ENCODE measurements around the gene PTPRF.

The PTPRF gene

GRCh38 chr1:43529206-43529731 lies 1.4 kb upstream of the PTPRF start:
- H3K4me1 ChIP-seq (ENCODE audit: control insufficient read depth, insufficient read depth, low read length), result peaks cover 19% of the 10 kb centered on the region
- no peaks in the 10 kb centered on the region for H3K9me3 ChIP-seq (ENCODE audit: control insufficient read depth in 2 of 2, low read length in 2 of 2)
- H3K9ac ChIP-seq (ENCODE audit: low read length in 2 of 2), result no peak overlapping the region
- H3K27ac ChIP-seq (ENCODE audit: low read length), result no peak overlapping the region
- no peak overlapping the region for H3K4me3 ChIP-seq (ENCODE audit: low read length in 2 of 2)
- H3K36me3 ChIP-seq (ENCODE audit: control insufficient read depth in 2 of 2, insufficient read depth in 2 of 2, low read length in 2 of 2), result no peaks in the 10 kb centered on the region
- no peaks in the 10 kb centered on the region for H3K27me3 ChIP-seq (ENCODE audit: control insufficient read depth in 1 of 2, insufficient read depth in 2 of 2, low read length in 2 of 2)

GRCh38 chr1:43531107-43531905 lies 623 bp downstream of the PTPRF start:
- Histone ChIP-seq H3K9ac (ENCODE audit: low read length in 2 of 2) (peak overlapping the region; percentile 62 to 69), H3K27ac (ENCODE audit: low read length) (peak overlapping the region; percentile 62), H3K27me3 (ENCODE audit: control insufficient read depth in 1 of 2, insufficient read depth in 2 of 2, low read length in 2 of 2) (no peaks in the 10 kb centered on the region), H3K36me3 (ENCODE audit: control insufficient read depth in 2 of 2, insufficient read depth in 2 of 2, low read length in 2 of 2) (no peaks in the 10 kb centered on the region), H3K4me1 (ENCODE audit: control insufficient read depth, insufficient read depth, low read length) (peaks cover 20% of the 10 kb centered on the region), H3K4me3 (ENCODE audit: low read length in 2 of 2) (peak overlapping the region; percentile 72 to 75), H3K9me3 (ENCODE audit: control insufficient read depth in 2 of 2, low read length in 2 of 2) (no peaks in the 10 kb centered on the region)

- Histone ChIP-seq H3K27me3 (ENCODE audit: control insufficient read depth in 1 of 2, insufficient read depth in 2 of 2, low read length in 2 of 2) (no peaks in the 10 kb centered on the region), H3K27ac (ENCODE audit: low read length) (peak overlapping the region; percentile 62)
These were observed 1.4 kb downstream of the PTPRF start for GRCh38 chr1:43531906-43532584.

DNA sequence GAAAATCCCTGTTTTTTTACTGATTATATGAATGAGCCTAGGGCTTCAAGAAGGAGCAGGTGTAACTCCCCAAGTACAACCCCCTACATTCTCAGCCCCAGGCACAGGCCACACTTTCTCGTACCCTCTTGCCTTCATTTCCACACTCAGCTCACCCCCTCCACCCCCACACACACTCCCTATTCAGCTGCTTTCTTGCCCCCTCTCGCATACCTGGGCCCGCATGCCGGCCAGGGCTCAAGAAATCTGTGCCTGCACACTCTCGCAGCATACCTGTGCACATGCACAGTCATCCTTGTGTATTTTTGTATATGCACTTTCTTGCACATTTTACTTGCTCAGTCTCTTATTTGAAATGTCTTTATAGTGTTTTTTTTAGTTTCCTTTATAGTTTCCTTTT lies 2.0 kb downstream of the PTPRF start:
- Histone ChIP-seq H3K27me3 (ENCODE audit: control insufficient read depth in 1 of 2, insufficient read depth in 2 of 2, low read length in 2 of 2) (no peaks in the 10 kb centered on the region), H3K9ac (ENCODE audit: low read length in 2 of 2) (no peak overlapping the region), H3K27ac (ENCODE audit: low read length) (peak overlapping the region; percentile 62), H3K9me3 (ENCODE audit: control insufficient read depth in 2 of 2, low read length in 2 of 2) (no peaks in the 10 kb centered on the region), H3K4me1 (ENCODE audit: control insufficient read depth, insufficient read depth, low read length) (peaks cover 20% of the 10 kb centered on the region), H3K36me3 (ENCODE audit: control insufficient read depth in 2 of 2, insufficient read depth in 2 of 2, low read length in 2 of 2) (no peaks in the 10 kb centered on the region), H3K4me3 (ENCODE audit: low read length in 2 of 2) (no peak overlapping the region)

More at GRCh38 chr1:43531906-43532584, 1.4 kb downstream of the PTPRF start:
- no peaks in the 10 kb centered on the region for H3K36me3 ChIP-seq (ENCODE audit: control insufficient read depth in 2 of 2, insufficient read depth in 2 of 2, low read length in 2 of 2)
- peaks cover 20% of the 10 kb centered on the region for H3K4me1 ChIP-seq (ENCODE audit: control insufficient read depth, insufficient read depth, low read length)
- no peaks in the 10 kb centered on the region for H3K9me3 ChIP-seq (ENCODE audit: control insufficient read depth in 2 of 2, low read length in 2 of 2)
- peak overlapping the region; percentile 72 to 75 for H3K4me3 ChIP-seq (ENCODE audit: low read length in 2 of 2)
- H3K9ac ChIP-seq (ENCODE audit: low read length in 2 of 2), result peak overlapping the region; percentile 62 to 69

- H3K27me3 ChIP-seq (ENCODE audit: control insufficient read depth in 1 of 2, insufficient read depth in 2 of 2, low read length in 2 of 2), result no peaks in the 10 kb centered on the region
- H3K4me1 ChIP-seq (ENCODE audit: control insufficient read depth, insufficient read depth, low read length), result peaks cover 20% of the 10 kb centered on the region
- H3K4me3 ChIP-seq (ENCODE audit: low read length in 2 of 2), result no peak overlapping the region
- peaks cover under 1 to 2% of the 10 kb centered on the region in 2 donors for H3K36me3 ChIP-seq (ENCODE audit: control insufficient read depth in 2 of 2, insufficient read depth in 2 of 2, low read length in 2 of 2)
- H3K9ac ChIP-seq (ENCODE audit: low read length in 2 of 2), result no peak overlapping the region
- H3K27ac ChIP-seq (ENCODE audit: low read length), result no peak overlapping the region
- no peaks in the 10 kb centered on the region for H3K9me3 ChIP-seq (ENCODE audit: control insufficient read depth in 2 of 2, low read length in 2 of 2)
These were observed 2.9 kb downstream of the PTPRF start for GRCh38 chr1:43533584-43533983.

GRCh38 chr1:43534256-43534655 lies 3.6 kb downstream of the PTPRF start:
- Histone ChIP-seq H3K4me1 (ENCODE audit: control insufficient read depth, insufficient read depth, low read length) (peaks cover 19% of the 10 kb centered on the region), H3K36me3 (ENCODE audit: control insufficient read depth in 2 of 2, insufficient read depth in 2 of 2, low read length in 2 of 2) (peaks cover 5% of the 10 kb centered on the region in 2 donors), H3K27ac (ENCODE audit: low read length) (no peak overlapping the region), H3K27me3 (ENCODE audit: control insufficient read depth in 1 of 2, insufficient read depth in 2 of 2, low read length in 2 of 2) (no peaks in the 10 kb centered on the region), H3K4me3 (ENCODE audit: low read length in 2 of 2) (no peak overlapping the region), H3K9ac (ENCODE audit: low read length in 2 of 2) (no peak overlapping the region), H3K9me3 (ENCODE audit: control insufficient read depth in 2 of 2, low read length in 2 of 2) (no peaks in the 10 kb centered on the region)

- Histone ChIP-seq H3K9me3 (ENCODE audit: control insufficient read depth in 2 of 2, low read length in 2 of 2) (no peaks in the 10 kb centered on the region), H3K9ac (ENCODE audit: low read length in 2 of 2) (no peak overlapping the region), H3K27me3 (ENCODE audit: control insufficient read depth in 1 of 2, insufficient read depth in 2 of 2, low read length in 2 of 2) (no peaks in the 10 kb centered on the region), H3K27ac (ENCODE audit: low read length) (no peak overlapping the region), H3K4me1 (ENCODE audit: control insufficient read depth, insufficient read depth, low read length) (peaks cover 19% of the 10 kb centered on the region), H3K36me3 (ENCODE audit: control insufficient read depth in 2 of 2, insufficient read depth in 2 of 2, low read length in 2 of 2) (peaks cover 5% of the 10 kb centered on the region in 2 donors), H3K4me3 (ENCODE audit: low read length in 2 of 2) (no peak overlapping the region)
These were observed 5.6 kb downstream of the PTPRF start for GRCh38 chr1:43536196-43536863.

DNA sequence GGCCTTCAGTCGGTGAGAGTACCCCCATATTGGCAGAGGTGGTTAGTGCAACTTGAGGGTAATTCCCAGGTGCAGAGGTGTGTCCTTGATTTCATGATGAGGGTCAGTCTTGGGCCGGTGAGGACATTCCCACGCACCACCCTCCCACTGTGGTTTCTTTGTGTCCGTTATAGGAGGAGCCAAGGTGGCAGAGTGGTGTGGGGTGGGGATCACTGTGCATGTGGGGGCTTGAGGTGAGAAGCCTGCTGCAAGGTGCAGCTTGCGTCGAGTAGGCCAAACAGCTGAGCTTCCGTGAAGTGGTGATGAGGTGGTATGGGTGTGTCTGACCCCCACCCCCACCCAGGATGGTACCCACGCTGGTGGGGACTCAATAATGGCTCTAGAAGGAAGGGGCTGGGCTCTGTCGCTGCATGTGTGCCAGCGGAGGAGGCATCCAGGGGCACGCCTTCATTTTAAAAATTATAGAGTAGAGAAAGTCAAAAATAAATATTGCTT lies 6.2 kb downstream of the PTPRF start:
- Histone ChIP-seq H3K36me3 (ENCODE audit: control insufficient read depth in 2 of 2, insufficient read depth in 2 of 2, low read length in 2 of 2) (peaks cover 5% of the 10 kb centered on the region in 2 donors), H3K27me3 (ENCODE audit: control insufficient read depth in 1 of 2, insufficient read depth in 2 of 2, low read length in 2 of 2) (no peaks in the 10 kb centered on the region), H3K27ac (ENCODE audit: low read length) (no peak overlapping the region), H3K9me3 (ENCODE audit: control insufficient read depth in 2 of 2, low read length in 2 of 2) (no peaks in the 10 kb centered on the region), H3K4me3 (ENCODE audit: low read length in 2 of 2) (no peak overlapping the region), H3K9ac (ENCODE audit: low read length in 2 of 2) (no peak overlapping the region), H3K4me1 (ENCODE audit: control insufficient read depth, insufficient read depth, low read length) (peaks cover 21% of the 10 kb centered on the region)

DNA sequence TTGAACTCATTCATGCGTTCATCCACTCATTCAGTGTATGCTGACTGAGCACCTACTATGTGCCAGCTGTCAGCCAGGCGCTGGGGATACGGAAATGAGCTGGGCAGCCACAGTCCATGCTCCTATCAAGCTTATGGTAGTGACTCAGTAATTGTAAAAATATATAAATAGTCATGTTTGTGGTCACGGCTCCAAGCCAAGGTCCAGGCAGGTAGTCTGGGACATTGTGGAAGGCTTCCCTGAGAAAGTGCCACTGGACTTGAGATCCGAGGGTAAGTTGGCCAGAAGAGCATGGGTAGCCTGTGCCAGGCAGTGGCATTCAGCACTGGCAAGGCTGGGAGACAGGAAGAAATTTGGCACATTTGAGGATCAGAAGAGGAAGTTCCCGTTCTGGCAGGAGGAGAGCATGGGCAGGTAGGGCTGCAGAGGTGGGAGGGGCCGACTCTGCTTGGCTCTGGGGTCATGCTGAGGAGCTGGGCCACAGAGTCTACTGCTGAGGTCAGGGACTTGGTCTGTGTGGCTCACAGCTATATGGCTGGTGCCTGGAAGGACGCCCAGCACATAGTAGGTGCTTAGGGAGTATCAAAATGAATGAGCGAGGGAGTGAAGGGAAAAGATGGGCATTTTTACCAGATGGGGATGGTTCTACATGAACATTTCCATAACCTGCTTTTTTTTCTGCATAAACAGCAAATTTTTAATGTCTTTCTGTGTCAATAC lies 6.9 kb downstream of the PTPRF start:
- Histone ChIP-seq H3K27me3 (ENCODE audit: control insufficient read depth in 1 of 2, insufficient read depth in 2 of 2, low read length in 2 of 2) (no peaks in the 10 kb centered on the region), H3K4me3 (ENCODE audit: low read length in 2 of 2) (no peak overlapping the region), H3K27ac (ENCODE audit: low read length) (no peak overlapping the region), H3K9ac (ENCODE audit: low read length in 2 of 2) (no peak overlapping the region), H3K36me3 (ENCODE audit: control insufficient read depth in 2 of 2, insufficient read depth in 2 of 2, low read length in 2 of 2) (peaks cover 5% of the 10 kb centered on the region in 2 donors), H3K9me3 (ENCODE audit: control insufficient read depth in 2 of 2, low read length in 2 of 2) (no peaks in the 10 kb centered on the region), H3K4me1 (ENCODE audit: control insufficient read depth, insufficient read depth, low read length) (peaks cover 23% of the 10 kb centered on the region)

GRCh38 chr1:43538143-43538487 lies 7.4 kb downstream of the PTPRF start:
- Histone ChIP-seq H3K9me3 (ENCODE audit: control insufficient read depth in 2 of 2, low read length in 2 of 2) (no peaks in the 10 kb centered on the region), H3K27ac (ENCODE audit: low read length) (no peak overlapping the region), H3K27me3 (ENCODE audit: control insufficient read depth in 1 of 2, insufficient read depth in 2 of 2, low read length in 2 of 2) (no peaks in the 10 kb centered on the region), H3K4me3 (ENCODE audit: low read length in 2 of 2) (no peak overlapping the region), H3K4me1 (ENCODE audit: control insufficient read depth, insufficient read depth, low read length) (peaks cover 28% of the 10 kb centered on the region), H3K9ac (ENCODE audit: low read length in 2 of 2) (no peak overlapping the region), H3K36me3 (ENCODE audit: control insufficient read depth in 2 of 2, insufficient read depth in 2 of 2, low read length in 2 of 2) (peaks cover 5 to 7% of the 10 kb centered on the region in 2 donors)
